H1 (cell line): Measurements from ENCODE around the gene DDX49. TPM values are rescaled to one million over a fixed set of nuclear protein-coding genes. Genes with fewer than 3 reads are reported as not detected.

Source experiments
- ASH2L ChIP-seq: fragments of 200-600, 300-600 bp; sonication (generic); IDR thresholded peaks from one replicate; pipeline ENCODE4 v1.7.1; 2017; ENCODE audit warnings: low read length
- EGR1 ChIP-seq: IDR thresholded peaks from 2 replicates; pipeline ENCODE4 v1.6.1; 2011; ENCODE audit warnings: low read depth, low read length, borderline replicate concordance
- SIRT6 ChIP-seq: IDR thresholded peaks from one replicate; pipeline ENCODE4 v1.7.1; 2012; ENCODE audit warnings: low read length, inconsistent platforms
- SIX5 ChIP-seq: IDR thresholded peaks from 2 replicates; pipeline ENCODE4 v1.6.1; 2011; ENCODE audit warnings: mild to moderate bottlenecking, low read depth, low read length
- polyA plus RNA-seq, 7 experiments: library from polyadenylated mRNA; depleted of rRNA in 3 of 7; stranded (reverse) in 5 of 7; unstranded in 2 of 7; fragments of >200 nt in 5 of 7; fragments of 200-250 nt in 2 of 7; gene quantifications; 1 replicate in 5 of 7; 2 replicates in 1 of 7; 4 replicates in 1 of 7; pipeline versions ENCODE4 v1.2.1 to v1.2.3, GENCODE V29; 2011 to 2013; ENCODE audit warnings: missing spikeins in 2 of 7, mixed read lengths in 2 of 7
- total RNA-seq: library from RNA; stranded (reverse); fragmentation: NEBNext Ultra II Directional; extraction: Animal tissue kit (Norgen Biotek cat#: 25700); gene quantifications from 2 replicates; pipeline ENCODE4 v1.2.1, GENCODE V29; 2021
- TF ChIP-seq, protein P1 (sequence below): IDR thresholded peaks from 2 replicates; pipeline ENCODE4 v1.6.1; 2012; ENCODE audit warnings: inconsistent platforms

DDX49 gene
- total and polyA plus RNA-seq, 2 of the 8 experiments (the other 6 are each of a cell fraction or from before 2014, with no cell fraction given) = 41.3 to 46.5 TPM

DNA sequence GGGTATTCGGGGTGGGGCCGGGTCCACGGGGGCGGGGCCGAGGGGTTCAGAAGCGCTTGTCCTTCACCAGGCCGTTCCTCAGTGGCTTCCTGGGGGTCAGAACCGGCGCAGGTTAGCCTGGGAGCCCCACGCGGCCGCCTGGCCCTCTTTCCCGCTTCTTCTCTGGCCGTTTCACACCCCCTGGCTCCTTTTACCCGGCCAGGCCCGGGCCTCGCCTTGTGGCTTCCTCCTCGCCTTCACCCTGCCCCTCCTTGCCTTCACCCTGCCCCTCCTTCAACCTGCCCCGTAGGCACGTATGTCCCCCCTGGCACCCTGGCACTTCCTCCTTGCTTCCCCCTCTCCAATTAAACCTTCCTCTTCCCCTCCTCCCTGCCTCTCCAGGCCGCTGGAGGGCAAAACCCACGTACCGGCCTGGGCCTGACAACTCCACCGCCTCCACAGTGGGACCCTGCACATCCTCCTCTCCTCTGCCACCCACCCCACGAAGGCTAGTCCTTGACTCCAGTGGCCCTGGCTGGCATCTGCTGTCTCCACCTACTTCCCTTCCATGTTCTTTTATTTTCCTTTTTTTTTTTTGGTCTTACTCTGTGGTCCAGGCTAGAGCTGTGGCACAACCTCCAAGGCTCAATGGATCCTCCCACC is 48.9 kb upstream of the DDX49 start (continued):
- TF ChIP-seq, protein P1, sequence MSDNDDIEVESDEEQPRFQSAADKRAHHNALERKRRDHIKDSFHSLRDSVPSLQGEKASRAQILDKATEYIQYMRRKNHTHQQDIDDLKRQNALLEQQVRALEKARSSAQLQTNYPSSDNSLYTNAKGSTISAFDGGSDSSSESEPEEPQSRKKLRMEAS = peak; percentile 81; the same call in 1 of the 2 replicates
- TF ChIP-seq ASH2L (no peak), SIX5 (no peak), SIRT6 (no peak), EGR1 (no peak)
